Neural cell (in vitro differentiated cells): ENCODE results near the gene SEMA4F. TPM values are rescaled to one million over a fixed set of nuclear protein-coding genes. Genes with fewer than 3 reads are reported as not detected.

ENCODE experiments used
- H2AFZ ChIP-seq: fragments of 200-600, 300-800 bp; sonication (generic), shearing (Covaris generic); 2 replicates; pipeline ENCODE4 v1.6.0; 2014; ENCODE audit warnings: low read depth, mild to moderate bottlenecking, antibody characterized with exemption, low read length, moderate library complexity
- H3F3A ChIP-seq: fragments of 200-600 bp; shearing (Covaris generic); 2 replicates; pipeline ENCODE4 v1.6.1; 2016; ENCODE audit warnings: mild to moderate bottlenecking, moderate library complexity, mixed read lengths, antibody characterized with exemption, low read length; ENCODE audit not compliant: insufficient read depth, poor library complexity, severe bottlenecking
- H3K27ac ChIP-seq: fragments of 200-600, 300-800 bp; sonication (generic), shearing (Covaris generic); 2 replicates; pipeline ENCODE4 v1.5.1; 2014; ENCODE audit warnings: mild to moderate bottlenecking, low read length, moderate library complexity
- H3K27me3 ChIP-seq: fragments of 300-800, 200-600 bp; sonication (generic), shearing (Covaris generic); 2 replicates; pipeline ENCODE4 v1.6.0; 2014; ENCODE audit warnings: mild to moderate bottlenecking, low read depth, low read length, moderate library complexity; ENCODE audit not compliant: insufficient read depth
- H3K36me3 ChIP-seq: fragments of 300-800, 200-600 bp; sonication (generic), shearing (Covaris generic); 2 replicates; pipeline ENCODE4 v1.5.1; 2014; ENCODE audit warnings: mild to moderate bottlenecking, antibody characterized with exemption, low read length, moderate library complexity; ENCODE audit not compliant: insufficient read depth
- H3K4me2 ChIP-seq: fragments of 300-800, 200-600 bp; sonication (generic), shearing (Covaris generic); 2 replicates; pipeline ENCODE4 v1.6.0; 2014; ENCODE audit warnings: mild to moderate bottlenecking, low read length
- H3K4me3 ChIP-seq: fragments of 300-800, 200-600 bp; sonication (generic), shearing (Covaris generic); 2 replicates; pipeline ENCODE4 v1.5.1; 2014; ENCODE audit warnings: mild to moderate bottlenecking, low read length, moderate library complexity
- H3K79me2 ChIP-seq: fragments of 200-600 bp; shearing (Covaris generic); replicated peaks from 2 replicates; pipeline ENCODE4 v1.6.0; 2014; ENCODE audit warnings: mild to moderate bottlenecking, low read length, moderate library complexity; ENCODE audit not compliant: insufficient read depth
- H3K9ac ChIP-seq: fragments of 300-800, 200-600 bp; sonication (generic), shearing (Covaris generic); 2 replicates; pipeline ENCODE4 v1.6.1; 2016; ENCODE audit warnings: mild to moderate bottlenecking, low read length, mixed read lengths
- H3K9me2 ChIP-seq: fragments of 200-600 bp; shearing (Covaris generic); 2 replicates; pipeline ENCODE4 v1.6.1; 2016; ENCODE audit warnings: mild to moderate bottlenecking, low read length, mixed read lengths; ENCODE audit not compliant: insufficient read depth
- H3K9me3 ChIP-seq: fragments of 200-600, 300-800 bp; sonication (generic), shearing (Covaris generic); 2 replicates; pipeline ENCODE4 v1.6.1; 2016; ENCODE audit warnings: mild to moderate bottlenecking, mixed run types, low read length, moderate library complexity, mixed read lengths
- H4K20me1 ChIP-seq: fragments of 200-600 bp; shearing (Covaris generic); 2 replicates; pipeline ENCODE4 v1.6.1; 2016; ENCODE audit warnings: mild to moderate bottlenecking, mixed run types; ENCODE audit not compliant: insufficient read depth
- EP300 ChIP-seq: fragments of 450-650 bp; conservative IDR thresholded peaks from 2 replicates; pipeline ENCODE4 v1.6.1; 2014; ENCODE audit warnings: antibody characterized with exemption, mild to moderate bottlenecking, moderate library complexity; ENCODE audit not compliant: poor library complexity, severe bottlenecking
- EZH2 ChIP-seq: fragments of 200-600, 300-800 bp; shearing (Covaris generic), sonication (generic); IDR thresholded peaks from 2 replicates; pipeline ENCODE4 v1.6.1; 2014; ENCODE audit warnings: antibody characterized with exemption, low read length, borderline replicate concordance, mild to moderate bottlenecking; ENCODE audit not compliant: insufficient read depth, poor library complexity, severe bottlenecking
- MXI1 ChIP-seq: fragments of 450-650 bp; conservative IDR thresholded peaks from 2 replicates; pipeline ENCODE4 v1.6.1; 2014; ENCODE audit warnings: antibody characterized with exemption, mild to moderate bottlenecking; ENCODE audit not compliant: poor library complexity, severe bottlenecking
- POLR2AphosphoS5 ChIP-seq: IDR thresholded peaks from 2 replicates; pipeline ENCODE4 v1.6.1; 2012
- RAD21 ChIP-seq: fragments of 450-650 bp; conservative IDR thresholded peaks from 2 replicates; pipeline ENCODE4 v1.6.1; 2014; ENCODE audit warnings: antibody characterized with exemption, mild to moderate bottlenecking, moderate library complexity
- SMC3 ChIP-seq: fragments of 450-650 bp; conservative IDR thresholded peaks from 2 replicates; pipeline ENCODE4 v1.6.1; 2014; ENCODE audit warnings: antibody characterized with exemption, mild to moderate bottlenecking, moderate library complexity; ENCODE audit not compliant: poor library complexity
- TAF1 ChIP-seq: IDR thresholded peaks from 2 replicates; pipeline ENCODE4 v1.6.1; 2012; ENCODE audit warnings: low read depth
- polyA plus RNA-seq: library from polyadenylated mRNA; depleted of rRNA; stranded (reverse); fragments of >200 nt; gene quantifications from 2 replicates; pipeline ENCODE4 v1.2.3, GENCODE V29; 2014
- TF ChIP-seq, protein P1 (sequence below): IDR thresholded peaks from 2 replicates; pipeline ENCODE4 v1.6.1; 2012; ENCODE audit warnings: borderline replicate concordance
- TF ChIP-seq, protein P2 (sequence below): fragments of 450-650 bp; IDR thresholded peaks from 2 replicates; pipeline ENCODE4 v1.5.1; 2014; ENCODE audit warnings: antibody characterized with exemption, mild to moderate bottlenecking, moderate library complexity; ENCODE audit not compliant: poor library complexity, severe bottlenecking

Gene SEMA4F
- polyA plus RNA-seq, 1 donor from 2014 or later: 18.2 TPM

DNA sequence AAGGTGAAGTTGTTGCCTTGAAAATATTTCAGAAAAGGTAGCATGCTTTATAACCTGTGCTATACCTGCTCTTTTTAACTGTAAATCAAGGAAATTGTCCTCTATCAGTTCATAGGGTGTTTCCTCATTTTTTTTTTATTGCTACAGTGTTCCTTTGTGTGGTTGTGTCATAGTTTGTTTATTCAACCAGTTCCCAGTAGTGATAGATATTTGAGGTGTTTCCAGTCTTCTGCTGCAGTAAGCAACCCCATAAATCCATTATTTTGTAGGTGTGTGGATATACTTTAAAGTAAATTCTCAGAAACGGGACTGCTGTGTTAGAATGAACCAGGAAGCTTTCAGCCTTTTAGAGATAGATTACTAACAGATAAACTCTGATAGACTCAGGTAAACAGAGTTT lies 39.6 kb downstream of the SEMA4F start:
- Histone ChIP-seq H2AFZ (no peak overlapping the region), H3F3A (no peaks in the 10 kb centered on the region), H3K36me3 (no peaks in the 10 kb centered on the region), H3K27ac (no peak overlapping the region), H3K4me2 (no peak overlapping the region), H3K4me3 (no peak overlapping the region), H3K79me2 (no peaks in the 10 kb centered on the region), H3K9ac (no peak overlapping the region), H3K9me3 (no peaks in the 10 kb centered on the region), H3K27me3 (no peaks in the 10 kb centered on the region), H3K9me2 (no peaks in the 10 kb centered on the region), H4K20me1 (no peaks in the 10 kb centered on the region)
- TF ChIP-seq TAF1 (no peak), POLR2AphosphoS5 (no peak), EZH2 (no peak), RAD21 (no peak), SMC3 (no peak), MXI1 (no peak), EP300 (no peak)
- TF ChIP-seq, protein P1, sequence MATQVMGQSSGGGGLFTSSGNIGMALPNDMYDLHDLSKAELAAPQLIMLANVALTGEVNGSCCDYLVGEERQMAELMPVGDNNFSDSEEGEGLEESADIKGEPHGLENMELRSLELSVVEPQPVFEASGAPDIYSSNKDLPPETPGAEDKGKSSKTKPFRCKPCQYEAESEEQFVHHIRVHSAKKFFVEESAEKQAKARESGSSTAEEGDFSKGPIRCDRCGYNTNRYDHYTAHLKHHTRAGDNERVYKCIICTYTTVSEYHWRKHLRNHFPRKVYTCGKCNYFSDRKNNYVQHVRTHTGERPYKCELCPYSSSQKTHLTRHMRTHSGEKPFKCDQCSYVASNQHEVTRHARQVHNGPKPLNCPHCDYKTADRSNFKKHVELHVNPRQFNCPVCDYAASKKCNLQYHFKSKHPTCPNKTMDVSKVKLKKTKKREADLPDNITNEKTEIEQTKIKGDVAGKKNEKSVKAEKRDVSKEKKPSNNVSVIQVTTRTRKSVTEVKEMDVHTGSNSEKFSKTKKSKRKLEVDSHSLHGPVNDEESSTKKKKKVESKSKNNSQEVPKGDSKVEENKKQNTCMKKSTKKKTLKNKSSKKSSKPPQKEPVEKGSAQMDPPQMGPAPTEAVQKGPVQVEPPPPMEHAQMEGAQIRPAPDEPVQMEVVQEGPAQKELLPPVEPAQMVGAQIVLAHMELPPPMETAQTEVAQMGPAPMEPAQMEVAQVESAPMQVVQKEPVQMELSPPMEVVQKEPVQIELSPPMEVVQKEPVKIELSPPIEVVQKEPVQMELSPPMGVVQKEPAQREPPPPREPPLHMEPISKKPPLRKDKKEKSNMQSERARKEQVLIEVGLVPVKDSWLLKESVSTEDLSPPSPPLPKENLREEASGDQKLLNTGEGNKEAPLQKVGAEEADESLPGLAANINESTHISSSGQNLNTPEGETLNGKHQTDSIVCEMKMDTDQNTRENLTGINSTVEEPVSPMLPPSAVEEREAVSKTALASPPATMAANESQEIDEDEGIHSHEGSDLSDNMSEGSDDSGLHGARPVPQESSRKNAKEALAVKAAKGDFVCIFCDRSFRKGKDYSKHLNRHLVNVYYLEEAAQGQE: no peak
- TF ChIP-seq, protein P2, sequence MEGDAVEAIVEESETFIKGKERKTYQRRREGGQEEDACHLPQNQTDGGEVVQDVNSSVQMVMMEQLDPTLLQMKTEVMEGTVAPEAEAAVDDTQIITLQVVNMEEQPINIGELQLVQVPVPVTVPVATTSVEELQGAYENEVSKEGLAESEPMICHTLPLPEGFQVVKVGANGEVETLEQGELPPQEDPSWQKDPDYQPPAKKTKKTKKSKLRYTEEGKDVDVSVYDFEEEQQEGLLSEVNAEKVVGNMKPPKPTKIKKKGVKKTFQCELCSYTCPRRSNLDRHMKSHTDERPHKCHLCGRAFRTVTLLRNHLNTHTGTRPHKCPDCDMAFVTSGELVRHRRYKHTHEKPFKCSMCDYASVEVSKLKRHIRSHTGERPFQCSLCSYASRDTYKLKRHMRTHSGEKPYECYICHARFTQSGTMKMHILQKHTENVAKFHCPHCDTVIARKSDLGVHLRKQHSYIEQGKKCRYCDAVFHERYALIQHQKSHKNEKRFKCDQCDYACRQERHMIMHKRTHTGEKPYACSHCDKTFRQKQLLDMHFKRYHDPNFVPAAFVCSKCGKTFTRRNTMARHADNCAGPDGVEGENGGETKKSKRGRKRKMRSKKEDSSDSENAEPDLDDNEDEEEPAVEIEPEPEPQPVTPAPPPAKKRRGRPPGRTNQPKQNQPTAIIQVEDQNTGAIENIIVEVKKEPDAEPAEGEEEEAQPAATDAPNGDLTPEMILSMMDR: no peak

DNA sequence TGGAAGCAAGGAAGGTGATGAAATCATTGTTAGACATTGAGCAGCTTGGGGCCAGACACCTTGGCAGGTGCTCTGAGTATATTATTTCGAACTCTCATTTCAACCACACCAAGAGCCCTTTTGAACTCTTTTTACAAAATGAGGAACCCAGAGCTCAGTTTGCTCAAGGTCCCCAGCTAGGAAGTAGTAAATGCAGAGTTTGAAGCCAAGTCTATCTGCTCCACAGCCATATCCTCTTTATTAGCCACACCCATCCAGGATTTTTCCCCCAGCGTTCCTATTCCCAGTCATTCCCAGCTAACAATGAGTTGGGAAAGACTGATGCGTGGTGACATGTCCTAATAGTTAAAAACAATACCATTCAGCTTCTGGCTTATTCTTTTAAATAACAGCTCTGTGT lies 40.2 kb downstream of the SEMA4F start:
- Histone ChIP-seq H3K4me3 (no peak overlapping the region), H3K36me3 (no peaks in the 10 kb centered on the region), H3K27ac (no peak overlapping the region), H3K4me2 (no peak overlapping the region), H3K9ac (no peak overlapping the region), H3K79me2 (no peaks in the 10 kb centered on the region), H3K9me3 (no peaks in the 10 kb centered on the region), H3F3A (no peaks in the 10 kb centered on the region), H3K9me2 (no peaks in the 10 kb centered on the region), H3K27me3 (no peaks in the 10 kb centered on the region), H2AFZ (no peak overlapping the region), H4K20me1 (no peaks in the 10 kb centered on the region)
- TF ChIP-seq TAF1 (no peak), POLR2AphosphoS5 (no peak), EZH2 (no peak), RAD21 (no peak), SMC3 (no peak), EP300 (no peak), MXI1 (no peak)
- TF ChIP-seq, protein P1: no peak
- TF ChIP-seq, protein P2: no peak
